Astrocyte of the cerebellum (primary cell): Measurements from ENCODE around the gene CNDP1.

Source experiments
- DNase-seq: peaks from one replicate; pipeline ENCODE4 v3.0.0-alpha.2; 2011; ENCODE audit warnings: low read depth
- H3K4me3 ChIP-seq: 2 replicates; pipeline ENCODE4 v1.5.1; 2011; ENCODE audit warnings: mild to moderate bottlenecking, low read depth, low read length, moderate library complexity
- in situ Hi-C: cut with HindIII; loops from 2 replicates; pipeline ENCODE4 v1.10.0; 2017; ENCODE audit warnings: low sequenced_read_pairs
- TF ChIP-seq, protein P1 (sequence below): IDR thresholded peaks from 2 replicates; pipeline ENCODE4 v1.5.1; 2012; ENCODE audit warnings: low read length, low read depth, moderate library complexity, mild to moderate bottlenecking; ENCODE audit errors: missing control alignments

Gene CNDP1

DNA sequence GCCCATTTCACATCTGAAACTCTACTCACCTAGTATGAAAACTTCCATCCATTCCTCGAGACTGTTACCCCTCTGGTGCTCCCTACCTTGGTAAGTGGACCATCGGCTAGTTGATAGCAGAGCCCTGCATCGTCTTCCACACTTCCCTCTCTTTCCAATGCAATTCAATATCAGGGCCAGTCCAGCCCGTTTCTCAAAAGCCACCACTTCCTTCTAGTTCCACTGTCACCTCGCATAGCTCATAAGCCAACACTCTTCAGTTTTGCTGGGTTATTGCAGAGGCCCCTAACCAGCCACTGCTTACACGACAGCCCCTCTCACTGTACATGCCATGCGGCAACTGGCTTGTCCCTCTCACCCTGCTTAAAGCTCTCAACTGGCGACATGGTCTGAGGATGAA is 53.1 kb downstream of the CNDP1 start:
- TF ChIP-seq, protein P1, sequence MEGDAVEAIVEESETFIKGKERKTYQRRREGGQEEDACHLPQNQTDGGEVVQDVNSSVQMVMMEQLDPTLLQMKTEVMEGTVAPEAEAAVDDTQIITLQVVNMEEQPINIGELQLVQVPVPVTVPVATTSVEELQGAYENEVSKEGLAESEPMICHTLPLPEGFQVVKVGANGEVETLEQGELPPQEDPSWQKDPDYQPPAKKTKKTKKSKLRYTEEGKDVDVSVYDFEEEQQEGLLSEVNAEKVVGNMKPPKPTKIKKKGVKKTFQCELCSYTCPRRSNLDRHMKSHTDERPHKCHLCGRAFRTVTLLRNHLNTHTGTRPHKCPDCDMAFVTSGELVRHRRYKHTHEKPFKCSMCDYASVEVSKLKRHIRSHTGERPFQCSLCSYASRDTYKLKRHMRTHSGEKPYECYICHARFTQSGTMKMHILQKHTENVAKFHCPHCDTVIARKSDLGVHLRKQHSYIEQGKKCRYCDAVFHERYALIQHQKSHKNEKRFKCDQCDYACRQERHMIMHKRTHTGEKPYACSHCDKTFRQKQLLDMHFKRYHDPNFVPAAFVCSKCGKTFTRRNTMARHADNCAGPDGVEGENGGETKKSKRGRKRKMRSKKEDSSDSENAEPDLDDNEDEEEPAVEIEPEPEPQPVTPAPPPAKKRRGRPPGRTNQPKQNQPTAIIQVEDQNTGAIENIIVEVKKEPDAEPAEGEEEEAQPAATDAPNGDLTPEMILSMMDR, result no peak
- in situ Hi-C loops, result no loop called here

DNA sequence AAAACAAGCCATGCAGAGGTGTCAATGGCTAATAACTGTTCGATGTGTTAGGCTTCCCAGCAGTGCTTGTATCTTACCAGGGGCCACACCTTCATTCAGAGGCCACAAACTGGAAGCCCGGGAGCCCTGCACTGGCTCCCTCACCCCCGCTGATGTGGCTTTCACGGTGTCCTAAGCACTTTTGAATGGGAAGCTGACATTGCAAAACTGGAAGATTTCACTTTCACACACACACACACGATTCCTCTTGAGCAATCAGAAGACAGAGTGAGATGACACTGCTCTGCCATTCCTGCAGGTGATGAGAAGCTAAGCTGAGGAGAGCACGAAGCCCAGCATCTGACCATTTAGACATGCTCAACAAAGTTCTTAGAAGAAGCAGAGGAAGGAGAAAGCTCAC is 54.7 kb downstream of the CNDP1 start:
- no peak for DNase-seq
- no peak overlapping the region for H3K4me3 ChIP-seq
- in situ Hi-C loops, result no loop called here

More for the DNA sequence above, 53.1 kb downstream of the CNDP1 start:
- DNase-seq, result no peak
- H3K4me3 ChIP-seq, result no peak overlapping the region

DNA sequence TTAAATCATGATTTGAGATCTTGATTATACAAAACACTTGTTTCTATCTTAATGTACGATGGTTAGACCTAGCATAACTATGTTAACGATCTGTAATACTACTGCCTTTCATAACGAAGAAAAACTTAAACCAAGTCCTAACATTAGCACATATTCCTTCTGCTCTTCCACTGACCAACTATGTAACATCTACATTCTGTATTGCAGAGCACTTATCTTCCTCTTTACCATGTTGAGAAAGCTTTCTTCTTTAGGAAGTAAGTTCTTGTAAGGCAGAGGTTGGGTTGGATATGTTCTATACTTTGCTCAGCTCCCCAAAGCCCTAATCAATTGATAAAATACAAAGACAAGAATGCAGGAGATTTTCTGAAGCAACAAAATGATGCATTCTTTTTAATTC is 55.5 kb downstream of the CNDP1 start:
- no peak overlapping the region for H3K4me3 ChIP-seq
- DNase-seq, result no peak
- in situ Hi-C loops, result no loop called here
- TF ChIP-seq, protein P1, result no peak

More for the DNA sequence above, 54.7 kb downstream of the CNDP1 start:
- TF ChIP-seq, protein P1, result no peak

DNA sequence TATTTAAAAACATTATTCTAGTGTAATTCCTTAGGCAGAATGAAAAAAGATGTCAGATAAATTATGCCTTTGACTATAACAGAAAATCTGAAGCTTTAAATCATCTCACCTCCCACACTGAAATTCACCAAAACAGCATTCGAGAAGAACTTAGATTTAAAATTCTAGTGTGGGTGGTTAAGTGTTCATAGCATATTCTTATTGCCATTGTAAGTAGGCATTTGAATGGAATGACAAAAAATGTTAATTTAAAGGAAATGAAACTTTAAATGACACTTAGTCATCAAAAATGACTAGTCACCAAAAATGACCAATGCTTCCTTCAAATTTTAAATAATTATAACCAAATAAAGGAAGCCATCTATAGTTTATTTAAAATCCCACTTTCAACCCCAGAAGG is 56.4 kb downstream of the CNDP1 start:
- no peak overlapping the region for H3K4me3 ChIP-seq
- in situ Hi-C loops, result no loop called here
- TF ChIP-seq, protein P1, result no peak

DNA sequence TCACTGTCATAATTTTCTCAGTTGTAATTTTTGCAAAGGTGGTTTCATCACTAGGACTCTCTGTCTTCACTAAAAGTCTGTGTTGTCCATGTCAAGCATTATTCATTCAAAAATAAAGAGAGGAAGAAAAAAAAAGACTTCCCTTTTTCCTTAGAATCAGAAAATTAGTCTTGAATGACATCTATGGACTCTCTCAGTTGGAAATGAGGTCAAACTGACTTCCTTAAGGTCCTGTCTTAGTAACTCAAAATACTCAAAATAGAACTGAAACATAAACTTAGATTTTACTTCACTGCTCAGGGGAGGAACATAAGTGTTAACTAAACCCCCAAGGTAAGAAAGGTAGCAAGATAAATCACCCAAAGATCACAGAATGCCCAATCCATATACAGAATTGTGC is 61.1 kb downstream of the CNDP1 start:
- TF ChIP-seq, protein P1, result no peak

More for the DNA sequence above, 56.4 kb downstream of the CNDP1 start:
- no peak for DNase-seq

DNA sequence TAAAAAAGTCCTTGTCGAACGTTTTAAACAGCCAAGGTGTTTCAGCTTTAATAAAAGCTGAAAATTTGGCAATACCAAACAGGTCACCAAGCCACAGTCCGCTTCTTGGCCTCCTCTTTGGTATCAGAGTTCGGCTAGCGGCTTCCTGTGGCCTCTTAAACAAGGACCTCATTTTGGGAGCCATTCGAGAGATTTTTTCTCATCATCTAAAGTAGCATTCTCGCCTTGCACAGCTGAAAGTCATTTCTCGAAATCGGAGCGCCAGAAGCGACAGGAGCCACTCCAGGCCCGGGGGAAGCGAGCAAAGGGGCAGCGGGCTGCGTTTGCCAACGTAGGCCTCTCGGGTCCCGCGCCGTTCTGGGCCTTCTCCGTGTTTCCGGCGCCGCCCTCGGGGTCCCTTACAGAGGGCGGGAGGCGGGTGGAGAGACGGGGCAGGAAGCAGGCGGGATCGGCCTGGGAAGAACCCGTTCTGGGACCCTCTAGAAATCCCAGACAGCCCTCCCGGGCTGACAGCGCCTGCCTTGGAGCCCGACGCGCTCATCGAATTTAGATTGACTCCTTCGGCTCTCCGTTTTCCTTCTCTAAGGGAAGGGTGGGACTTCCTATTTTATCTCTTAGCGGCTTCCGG is 62.8 kb downstream of the CNDP1 start:
- TF ChIP-seq, protein P1, result no peak
- DNase-seq, result no peak
- peak overlapping the region; percentile 95 for H3K4me3 ChIP-seq
- in situ Hi-C loops, result no loop called here

More for the DNA sequence above, 61.1 kb downstream of the CNDP1 start:
- H3K4me3 ChIP-seq, result no peak overlapping the region
- in situ Hi-C loops, result no loop called here
- DNase-seq, result no peak
